ENCODE results near the gene OVOL1. TPM values are rescaled to one million over a fixed set of nuclear protein-coding genes. Genes with fewer than 3 reads are reported as not detected.

OVOL1 gene
- total and polyA plus RNA-seq, 2 of the 13 experiments (the other 11 are each of a cell fraction or from before 2014, with no cell fraction given) = 0.01 TPM; not detected in 1

DNA sequence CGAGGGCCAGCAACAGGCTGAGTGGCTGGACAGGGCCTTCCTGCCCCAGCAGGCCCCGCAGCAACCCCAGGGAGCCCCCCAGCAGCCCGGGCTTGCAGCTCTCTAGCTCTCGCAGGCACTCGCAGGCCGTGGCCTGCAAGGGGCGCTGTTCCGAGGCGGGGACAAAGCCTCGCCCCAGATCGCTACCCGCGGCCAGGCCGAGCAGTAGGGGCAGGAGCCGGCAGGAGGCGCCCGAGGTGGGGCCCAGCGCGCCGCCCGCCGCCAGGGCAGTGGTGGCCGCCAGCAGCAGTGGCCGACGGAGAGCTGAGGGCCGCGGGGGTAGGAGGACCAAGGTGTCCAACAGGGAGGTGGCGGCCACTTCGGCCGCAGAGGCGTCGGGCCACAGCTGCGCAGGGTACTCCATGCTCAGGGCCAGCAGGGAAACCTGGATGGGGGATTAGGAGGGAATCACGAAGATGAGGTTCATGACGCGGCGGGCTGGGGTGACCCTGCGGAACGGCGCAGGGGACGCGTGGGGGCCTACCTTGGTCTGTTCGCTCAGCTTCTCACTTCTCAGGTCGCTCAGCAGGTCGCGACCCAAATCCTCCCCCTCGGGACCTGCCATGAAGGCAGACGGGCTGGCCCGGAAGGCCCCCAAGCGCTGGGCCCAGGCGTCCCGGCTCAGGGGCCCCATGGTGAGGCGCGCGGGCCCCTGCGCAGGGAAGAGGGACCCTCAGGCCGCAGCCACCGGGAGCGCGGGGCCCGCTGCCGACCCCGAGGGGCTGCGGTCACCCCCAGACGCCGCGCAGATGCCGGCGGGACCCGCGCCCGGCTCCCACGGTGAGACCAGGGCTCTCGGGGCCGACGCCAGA lies 6.7 kb upstream of the OVOL1 start (continued):
- TF ChIP-seq, protein P1, sequence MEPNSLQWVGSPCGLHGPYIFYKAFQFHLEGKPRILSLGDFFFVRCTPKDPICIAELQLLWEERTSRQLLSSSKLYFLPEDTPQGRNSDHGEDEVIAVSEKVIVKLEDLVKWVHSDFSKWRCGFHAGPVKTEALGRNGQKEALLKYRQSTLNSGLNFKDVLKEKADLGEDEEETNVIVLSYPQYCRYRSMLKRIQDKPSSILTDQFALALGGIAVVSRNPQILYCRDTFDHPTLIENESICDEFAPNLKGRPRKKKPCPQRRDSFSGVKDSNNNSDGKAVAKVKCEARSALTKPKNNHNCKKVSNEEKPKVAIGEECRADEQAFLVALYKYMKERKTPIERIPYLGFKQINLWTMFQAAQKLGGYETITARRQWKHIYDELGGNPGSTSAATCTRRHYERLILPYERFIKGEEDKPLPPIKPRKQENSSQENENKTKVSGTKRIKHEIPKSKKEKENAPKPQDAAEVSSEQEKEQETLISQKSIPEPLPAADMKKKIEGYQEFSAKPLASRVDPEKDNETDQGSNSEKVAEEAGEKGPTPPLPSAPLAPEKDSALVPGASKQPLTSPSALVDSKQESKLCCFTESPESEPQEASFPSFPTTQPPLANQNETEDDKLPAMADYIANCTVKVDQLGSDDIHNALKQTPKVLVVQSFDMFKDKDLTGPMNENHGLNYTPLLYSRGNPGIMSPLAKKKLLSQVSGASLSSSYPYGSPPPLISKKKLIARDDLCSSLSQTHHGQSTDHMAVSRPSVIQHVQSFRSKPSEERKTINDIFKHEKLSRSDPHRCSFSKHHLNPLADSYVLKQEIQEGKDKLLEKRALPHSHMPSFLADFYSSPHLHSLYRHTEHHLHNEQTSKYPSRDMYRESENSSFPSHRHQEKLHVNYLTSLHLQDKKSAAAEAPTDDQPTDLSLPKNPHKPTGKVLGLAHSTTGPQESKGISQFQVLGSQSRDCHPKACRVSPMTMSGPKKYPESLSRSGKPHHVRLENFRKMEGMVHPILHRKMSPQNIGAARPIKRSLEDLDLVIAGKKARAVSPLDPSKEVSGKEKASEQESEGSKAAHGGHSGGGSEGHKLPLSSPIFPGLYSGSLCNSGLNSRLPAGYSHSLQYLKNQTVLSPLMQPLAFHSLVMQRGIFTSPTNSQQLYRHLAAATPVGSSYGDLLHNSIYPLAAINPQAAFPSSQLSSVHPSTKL (CRISPR knock-in tag; IDR thresholded peaks at IDR 0.05) = no peak
- no peak for TF ChIP-seq RAD51 (IDR thresholded peaks at IDR 0.05; ENCODE audit: borderline replicate concordance)
- TF ChIP-seq ZBTB40 (IDR thresholded peaks at IDR 0.05) = no peak
- TF ChIP-seq ZBTB40 (CRISPR knock-in tag; IDR thresholded peaks at IDR 0.05) = 0 out of 2 replicates have a peak, but pooled peaks have one; percentile 35
- TF ChIP-seq SP5 (CRISPR knock-in tag; IDR thresholded peaks at IDR 0.05; ENCODE audit: borderline replicate concordance, low read depth) = no peak
- TF ChIP-seq, protein P2, sequence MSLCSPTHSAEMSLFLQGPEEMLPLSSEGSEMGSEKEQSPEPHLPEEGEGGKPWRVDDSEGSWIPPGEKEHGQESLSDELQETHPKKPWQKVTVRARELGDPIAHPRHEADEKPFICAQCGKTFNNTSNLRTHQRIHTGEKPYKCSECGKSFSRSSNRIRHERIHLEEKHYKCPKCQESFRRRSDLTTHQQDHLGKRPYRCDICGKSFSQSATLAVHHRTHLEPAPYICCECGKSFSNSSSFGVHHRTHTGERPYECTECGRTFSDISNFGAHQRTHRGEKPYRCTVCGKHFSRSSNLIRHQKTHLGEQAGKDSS (CRISPR knock-in tag; IDR thresholded peaks at IDR 0.05; ENCODE audit: borderline replicate concordance, low read depth) = no peak
- TF ChIP-seq, protein P3, sequence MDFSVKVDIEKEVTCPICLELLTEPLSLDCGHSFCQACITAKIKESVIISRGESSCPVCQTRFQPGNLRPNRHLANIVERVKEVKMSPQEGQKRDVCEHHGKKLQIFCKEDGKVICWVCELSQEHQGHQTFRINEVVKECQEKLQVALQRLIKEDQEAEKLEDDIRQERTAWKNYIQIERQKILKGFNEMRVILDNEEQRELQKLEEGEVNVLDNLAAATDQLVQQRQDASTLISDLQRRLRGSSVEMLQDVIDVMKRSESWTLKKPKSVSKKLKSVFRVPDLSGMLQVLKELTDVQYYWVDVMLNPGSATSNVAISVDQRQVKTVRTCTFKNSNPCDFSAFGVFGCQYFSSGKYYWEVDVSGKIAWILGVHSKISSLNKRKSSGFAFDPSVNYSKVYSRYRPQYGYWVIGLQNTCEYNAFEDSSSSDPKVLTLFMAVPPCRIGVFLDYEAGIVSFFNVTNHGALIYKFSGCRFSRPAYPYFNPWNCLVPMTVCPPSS (IDR thresholded peaks at IDR 0.05) = no peak
- peak; percentile 59 for TF ChIP-seq THAP11 (CRISPR knock-in tag; IDR thresholded peaks at IDR 0.05)
- TF ChIP-seq ZFP91 (CRISPR knock-in tag; IDR thresholded peaks at IDR 0.05; ENCODE audit: borderline replicate concordance) = peak; percentile 64; the same call in 1 of the 2 replicates
- TF ChIP-seq PPARG (CRISPR knock-in tag; conservative IDR thresholded peaks at IDR 0.05) = no peak
- TF ChIP-seq TBL1XR1 (IDR thresholded peaks at IDR 0.05; ENCODE audit: borderline replicate concordance, low read length, partially characterized antibody) = no peak

All from HepG2 (cell line).